ENCODE results near the gene NDUFS3. TPM values are rescaled to one million over a fixed set of nuclear protein-coding genes. Genes with fewer than 3 reads are reported as not detected.

Gene NDUFS3
- total RNA-seq, 2 donors from 2014 or later, result 69.6 to 77.7 TPM

GRCh38 chr11:47589584-47589976, 10.7 kb downstream of the NDUFS3 start:
- H3K9me3 ChIP-seq, result no peaks in the 10 kb centered on the region
- TF ChIP-seq CTCF (IDR thresholded peaks at IDR 0.05), result no peak
- no peak for TF ChIP-seq POLR2AphosphoS5 (IDR thresholded peaks at IDR 0.05)
- TF ChIP-seq POLR2A (IDR thresholded peaks at IDR 0.05), result no peak
- no peak for DNase-seq (ENCODE audit: low spot score)
- H3K27me3 ChIP-seq (replicated peaks; ENCODE audit: insufficient read depth), result peaks cover 3% of the 10 kb centered on the region
- intact Hi-C loops (cut with DNase I), result no loop called here
- no peaks in the 10 kb centered on the region for H3K36me3 ChIP-seq
- H3K4me1 ChIP-seq (replicated peaks), result no peaks in the 10 kb centered on the region
- peak overlapping the region; percentile 15 to 36 for H3K4me3 ChIP-seq
- 25% methylated on average over 51 of the region's 51 CpGs for WGBS
- peak overlapping the region in 1 of 2 donors; percentile 31 for H3K27ac ChIP-seq

DNA sequence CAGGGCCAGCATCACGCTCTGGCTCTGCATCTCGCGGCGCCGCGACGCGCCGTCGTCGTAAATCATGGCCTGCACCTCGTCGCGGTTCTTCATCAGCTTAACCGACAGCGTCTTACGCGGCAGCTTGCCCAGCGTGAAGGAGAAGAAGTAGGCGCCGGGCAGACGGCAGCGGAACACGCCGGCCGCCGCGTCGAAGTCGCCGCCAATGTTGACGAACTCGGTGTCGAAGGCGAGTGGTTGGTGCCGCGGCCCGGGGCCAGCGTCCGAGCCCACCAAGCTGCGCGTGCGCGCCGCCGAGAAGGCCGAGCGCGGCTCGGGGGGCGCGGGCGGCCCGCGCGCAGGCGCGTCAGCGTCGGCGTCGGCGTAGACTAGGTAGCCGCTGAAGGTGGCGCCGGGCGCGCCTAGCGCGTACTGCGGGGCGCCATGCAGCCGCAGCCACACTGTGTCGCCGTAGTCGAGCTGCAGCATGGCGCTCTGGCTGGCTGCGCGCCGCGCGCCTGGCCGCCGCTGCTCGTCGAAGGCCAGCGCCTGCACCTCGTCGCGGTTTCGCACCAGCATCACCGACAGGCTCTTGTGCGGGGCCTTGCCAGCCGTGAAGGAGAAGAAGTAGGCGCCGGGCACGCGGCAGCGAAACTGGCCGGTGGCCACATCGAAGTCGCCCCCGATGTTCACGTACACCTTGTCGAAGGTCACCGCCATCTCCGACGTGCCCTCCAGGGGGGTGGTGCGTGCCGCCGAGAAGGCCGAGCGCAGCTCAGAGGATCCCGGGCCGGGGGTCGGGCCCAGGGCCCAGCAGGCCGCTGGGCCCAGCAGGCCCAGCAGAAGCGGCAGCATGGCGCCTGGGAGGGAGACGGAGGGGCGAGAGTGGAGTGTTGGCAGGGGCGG, 11.3 kb downstream of the NDUFS3 start:
- intact Hi-C loops (cut with DNase I), result no loop called here
- DNase-seq (ENCODE audit: low spot score), result no peak

GRCh38 chr11:47591764-47592163, 12.9 kb downstream of the NDUFS3 start:
- DNase-seq (ENCODE audit: low spot score), result no peak
- H3K4me3 ChIP-seq, result no peak overlapping the region
- H3K27me3 ChIP-seq (replicated peaks; ENCODE audit: insufficient read depth), result peaks cover 3% of the 10 kb centered on the region
- H3K4me1 ChIP-seq (replicated peaks), result no peaks in the 10 kb centered on the region
- intact Hi-C loops (cut with DNase I), result no loop called here
- no peaks in the 10 kb centered on the region for H3K36me3 ChIP-seq
- no peak for TF ChIP-seq POLR2A (IDR thresholded peaks at IDR 0.05)
- no peak for TF ChIP-seq POLR2AphosphoS5 (IDR thresholded peaks at IDR 0.05)
- no peak for TF ChIP-seq CTCF (IDR thresholded peaks at IDR 0.05)
- H3K9me3 ChIP-seq, result no peaks in the 10 kb centered on the region
- WGBS, result 69% methylated on average over 7 of the region's 7 CpGs
- H3K27ac ChIP-seq, result no peak overlapping the region

More for the DNA sequence above, 11.3 kb downstream of the NDUFS3 start:
- H3K4me3 ChIP-seq, result peak overlapping the region; percentile 15 to 36
- H3K4me1 ChIP-seq (replicated peaks), result no peaks in the 10 kb centered on the region
- H3K9me3 ChIP-seq, result no peaks in the 10 kb centered on the region
- H3K27ac ChIP-seq, result peak overlapping the region in 1 of 2 donors; percentile 31
- TF ChIP-seq CTCF (IDR thresholded peaks at IDR 0.05), result no peak
- TF ChIP-seq POLR2A (IDR thresholded peaks at IDR 0.05), result no peak
- TF ChIP-seq POLR2AphosphoS5 (IDR thresholded peaks at IDR 0.05), result no peak
- no peaks in the 10 kb centered on the region for H3K36me3 ChIP-seq
- 35% methylated on average over 104 of the region's 122 CpGs for WGBS
- H3K27me3 ChIP-seq (replicated peaks; ENCODE audit: insufficient read depth), result peaks cover 3% of the 10 kb centered on the region

- peaks cover 3% of the 10 kb centered on the region for H3K27me3 ChIP-seq (replicated peaks; ENCODE audit: insufficient read depth)
- no peak overlapping the region for H3K27ac ChIP-seq
- intact Hi-C loops (cut with DNase I), result no loop called here
- no peaks in the 10 kb centered on the region for H3K9me3 ChIP-seq
- WGBS, result 79% methylated on average over 4 of the region's 4 CpGs
- no peaks in the 10 kb centered on the region for H3K36me3 ChIP-seq
- H3K4me1 ChIP-seq (replicated peaks), result no peaks in the 10 kb centered on the region
- H3K4me3 ChIP-seq, result no peak overlapping the region
- DNase-seq (ENCODE audit: low spot score), result no peak
- TF ChIP-seq POLR2A (IDR thresholded peaks at IDR 0.05), result no peak
- no peak for TF ChIP-seq POLR2AphosphoS5 (IDR thresholded peaks at IDR 0.05)
- no peak for TF ChIP-seq CTCF (IDR thresholded peaks at IDR 0.05)
Observed at GRCh38 chr11:47592251-47592650, 13.4 kb downstream of the NDUFS3 start.

DNA sequence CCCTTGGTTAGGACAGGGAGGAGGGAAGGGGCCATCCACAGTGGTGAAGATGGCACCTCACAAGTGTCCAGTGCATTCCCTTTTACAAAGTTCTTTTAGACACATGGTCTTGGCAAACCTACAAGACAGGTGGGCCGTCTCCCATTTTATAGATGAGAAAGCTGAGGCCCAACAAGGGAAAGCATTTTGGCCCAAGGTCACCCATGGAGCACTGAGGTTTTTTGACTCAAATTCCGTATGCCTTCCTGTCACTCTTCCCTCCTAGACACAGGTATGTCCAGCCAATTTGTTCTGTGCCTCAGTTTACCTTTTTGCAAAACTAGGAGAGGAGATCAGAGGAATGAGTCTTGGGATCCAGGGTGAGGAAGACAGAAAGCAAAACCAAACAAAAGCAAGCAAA, 14.1 kb downstream of the NDUFS3 start:
- H3K27me3 ChIP-seq (replicated peaks; ENCODE audit: insufficient read depth), result peaks cover 3% of the 10 kb centered on the region

More for the DNA sequence above, 14.1 kb downstream of the NDUFS3 start:
- Histone ChIP-seq H3K27ac (no peak overlapping the region), H3K36me3 (no peaks in the 10 kb centered on the region), H3K4me3 (no peak overlapping the region), H3K9me3 (no peaks in the 10 kb centered on the region), H3K4me1 (replicated peaks) (no peaks in the 10 kb centered on the region)
- WGBS, result 78% methylated on average over 2 of the region's 2 CpGs
- intact Hi-C loops (cut with DNase I), result no loop called here
- TF ChIP-seq CTCF (IDR thresholded peaks at IDR 0.05) (no peak), POLR2AphosphoS5 (IDR thresholded peaks at IDR 0.05) (no peak), POLR2A (IDR thresholded peaks at IDR 0.05) (no peak)
- DNase-seq (ENCODE audit: low spot score), result no peak
